SKM-1 treated with dmso at 0.1 percent for 144 hours (cell line): Measurements from ENCODE around the gene ZBTB20.
A peak's percentile ranks its signal among the peaks of the same experiment; 100 is the strongest.

Experiments used
- DNase-seq: peaks from one replicate; lab custom pipeline; 2025; ENCODE audit not compliant: unreplicated experiment; lab: John Stamatoyannopoulos, UW

Gene ZBTB20

DNA sequence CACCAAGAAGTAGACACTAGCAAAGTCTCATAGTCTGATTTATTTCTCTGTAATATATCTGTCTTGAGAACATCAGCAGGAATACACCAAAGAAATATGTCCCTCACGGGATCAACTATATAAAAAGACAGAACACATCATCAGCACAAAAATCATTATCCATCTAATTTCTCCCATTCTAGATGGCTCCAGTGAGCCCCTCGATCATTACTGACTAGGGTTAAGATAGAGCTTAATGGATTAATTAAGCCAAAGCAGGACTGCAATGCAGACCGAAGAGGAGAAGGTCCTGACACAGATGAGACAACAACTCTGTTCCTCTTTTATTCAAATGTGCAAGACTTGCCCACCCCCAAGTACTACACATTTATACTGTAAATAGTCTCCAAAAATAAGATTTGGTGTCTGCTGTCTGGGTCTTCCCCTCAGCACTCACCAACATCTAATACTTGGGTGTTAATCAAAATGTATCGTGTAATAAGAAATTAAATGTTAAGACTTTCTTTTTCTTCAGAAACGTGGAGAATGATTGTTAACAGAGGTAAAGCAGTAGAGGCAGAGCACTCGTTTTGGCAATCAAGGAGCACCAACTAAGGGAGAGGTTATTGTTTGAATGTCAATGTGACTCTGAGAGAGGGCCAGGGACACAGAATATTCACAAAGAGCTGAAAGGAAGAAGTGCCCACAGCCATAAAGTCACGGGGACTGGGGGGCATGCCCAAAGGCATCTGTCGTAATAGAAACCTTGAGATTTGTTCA is 719.6 kb downstream of the ZBTB20 start:
- DNase-seq: no peak

DNA sequence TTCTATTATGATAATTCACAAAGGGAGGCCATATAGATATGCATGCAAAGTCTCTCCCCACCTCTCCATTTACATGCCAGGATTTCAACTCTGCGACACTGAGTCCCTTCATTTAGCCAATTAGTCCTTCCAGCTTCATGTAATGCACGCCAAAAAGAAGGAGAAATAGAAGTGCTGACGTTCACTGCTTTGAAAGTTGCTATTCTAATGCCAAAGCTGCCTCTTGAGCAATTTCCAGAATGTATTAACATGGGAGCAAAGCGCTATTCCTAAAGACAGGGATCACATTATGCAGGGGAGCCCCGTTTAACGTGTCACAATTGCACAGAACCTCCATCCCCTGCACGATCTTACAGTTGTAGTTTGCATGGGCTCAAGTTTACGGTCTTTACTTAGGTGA is 722.8 kb downstream of the ZBTB20 start:
- no peak for DNase-seq

DNA sequence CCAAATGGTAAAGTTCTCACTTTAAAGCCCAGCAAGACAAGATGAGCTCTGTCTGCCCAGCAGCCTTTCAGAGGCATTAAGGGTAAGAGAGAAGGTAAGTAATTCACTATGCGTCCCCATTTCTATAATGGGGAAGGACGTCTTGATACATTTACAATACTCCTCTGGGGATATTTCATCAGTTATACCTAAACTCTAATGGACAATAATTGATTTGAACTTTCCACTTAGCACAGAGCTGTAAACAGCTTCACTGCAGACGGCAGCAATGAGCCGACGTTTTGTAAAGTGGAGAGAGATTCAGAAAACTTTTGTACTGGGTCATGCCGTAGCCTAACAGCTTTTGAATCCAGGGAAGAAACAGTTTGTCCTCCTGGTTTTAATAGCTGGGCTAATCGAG is 725.9 kb downstream of the ZBTB20 start:
- no peak for DNase-seq

GRCh38 chr3:114420072-114420471 is 727.0 kb downstream of the ZBTB20 start:
- DNase-seq: no peak

DNA sequence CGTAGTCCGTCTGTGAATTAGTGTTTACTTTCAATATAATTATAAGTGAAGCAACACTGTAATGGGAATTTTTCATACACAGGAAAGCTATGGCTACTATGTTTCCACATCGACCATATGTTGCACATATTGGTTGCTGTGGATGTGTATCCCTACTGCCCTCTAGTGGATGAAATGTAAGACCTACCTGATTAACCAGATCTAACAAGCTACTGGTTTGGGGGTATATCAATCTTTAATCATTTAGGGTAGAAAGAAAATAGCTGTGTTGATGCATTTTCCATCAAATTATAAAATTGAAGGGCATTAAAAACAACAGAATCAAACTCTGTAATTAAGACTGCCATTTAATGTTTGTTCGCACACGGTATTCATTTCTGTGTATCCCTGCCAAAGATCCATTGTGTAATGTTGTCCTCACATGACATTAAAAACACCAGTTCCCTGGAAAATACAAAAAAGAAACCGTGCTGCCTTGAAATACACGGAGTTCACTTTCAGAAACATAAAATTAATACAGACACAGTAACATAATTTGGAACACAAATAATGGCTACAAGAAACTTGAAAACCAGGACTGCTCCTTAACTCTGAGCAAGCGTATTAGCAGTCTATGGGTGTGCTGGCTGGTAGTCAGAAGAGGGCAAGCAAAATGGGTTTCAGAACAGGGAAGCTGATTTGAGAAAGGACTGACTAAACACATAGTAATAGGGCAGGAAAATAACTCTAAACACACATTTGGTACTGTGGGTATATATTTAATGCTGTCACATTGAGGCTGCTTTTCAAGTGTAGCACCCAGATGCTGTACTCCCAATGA is 728.2 kb downstream of the ZBTB20 start:
- peak; percentile 64 for DNase-seq

DNA sequence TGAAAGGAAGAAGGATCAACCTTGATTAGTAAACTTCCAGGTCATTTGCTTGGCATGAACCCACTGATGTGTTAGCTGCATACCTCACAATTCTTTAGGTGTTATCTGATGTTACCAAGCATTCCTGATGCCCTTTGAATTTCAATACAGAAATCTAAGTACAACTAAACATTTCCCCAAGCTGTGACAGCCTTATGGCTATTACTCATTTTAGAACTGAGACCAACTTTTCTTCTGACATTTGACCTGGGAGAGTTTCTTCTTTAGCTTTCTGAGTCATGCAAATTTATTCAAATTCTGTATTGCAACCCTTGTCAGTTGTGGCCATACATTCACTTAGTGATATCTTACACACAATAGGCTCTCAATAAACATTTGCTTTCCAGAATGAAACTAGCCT is 729.0 kb downstream of the ZBTB20 start:
- no peak for DNase-seq

DNA sequence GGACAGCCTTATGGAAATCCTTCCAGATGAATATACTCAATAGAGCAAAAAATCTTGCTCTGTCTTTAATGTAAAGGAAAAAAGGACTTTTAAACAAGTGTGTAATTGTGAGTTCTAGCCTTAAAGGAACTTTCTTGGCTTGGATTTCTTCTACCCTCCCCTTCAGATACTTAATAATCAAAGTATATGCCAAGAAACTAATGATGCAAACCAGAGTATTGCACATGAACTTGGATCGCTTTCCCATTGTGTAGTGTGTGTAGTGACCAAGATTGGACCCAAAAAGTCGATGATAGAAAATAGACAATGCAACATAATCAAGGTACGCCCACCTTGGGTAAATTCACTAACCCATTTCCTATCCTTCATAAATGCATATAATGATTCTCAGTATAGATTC is 729.4 kb downstream of the ZBTB20 start:
- no peak for DNase-seq

DNA sequence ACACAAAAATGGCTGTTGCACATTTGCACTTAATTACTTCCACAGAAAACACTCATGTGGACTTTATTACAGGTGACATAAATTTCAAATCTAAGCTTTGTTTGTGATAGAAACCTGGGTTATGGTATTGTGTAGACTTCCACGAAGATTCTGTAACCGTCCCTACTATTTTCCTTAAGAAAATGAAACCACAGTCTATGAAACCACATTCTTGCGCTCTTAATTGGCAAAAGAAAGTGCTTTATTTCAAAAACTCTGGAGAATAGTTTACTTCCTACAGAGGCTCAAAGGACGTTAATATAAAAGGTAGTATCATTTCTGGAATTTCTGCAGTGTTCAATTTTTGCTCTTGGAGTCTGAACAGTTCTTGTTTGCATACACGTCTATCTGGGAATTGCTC is 729.8 kb downstream of the ZBTB20 start:
- DNase-seq: no peak

DNA sequence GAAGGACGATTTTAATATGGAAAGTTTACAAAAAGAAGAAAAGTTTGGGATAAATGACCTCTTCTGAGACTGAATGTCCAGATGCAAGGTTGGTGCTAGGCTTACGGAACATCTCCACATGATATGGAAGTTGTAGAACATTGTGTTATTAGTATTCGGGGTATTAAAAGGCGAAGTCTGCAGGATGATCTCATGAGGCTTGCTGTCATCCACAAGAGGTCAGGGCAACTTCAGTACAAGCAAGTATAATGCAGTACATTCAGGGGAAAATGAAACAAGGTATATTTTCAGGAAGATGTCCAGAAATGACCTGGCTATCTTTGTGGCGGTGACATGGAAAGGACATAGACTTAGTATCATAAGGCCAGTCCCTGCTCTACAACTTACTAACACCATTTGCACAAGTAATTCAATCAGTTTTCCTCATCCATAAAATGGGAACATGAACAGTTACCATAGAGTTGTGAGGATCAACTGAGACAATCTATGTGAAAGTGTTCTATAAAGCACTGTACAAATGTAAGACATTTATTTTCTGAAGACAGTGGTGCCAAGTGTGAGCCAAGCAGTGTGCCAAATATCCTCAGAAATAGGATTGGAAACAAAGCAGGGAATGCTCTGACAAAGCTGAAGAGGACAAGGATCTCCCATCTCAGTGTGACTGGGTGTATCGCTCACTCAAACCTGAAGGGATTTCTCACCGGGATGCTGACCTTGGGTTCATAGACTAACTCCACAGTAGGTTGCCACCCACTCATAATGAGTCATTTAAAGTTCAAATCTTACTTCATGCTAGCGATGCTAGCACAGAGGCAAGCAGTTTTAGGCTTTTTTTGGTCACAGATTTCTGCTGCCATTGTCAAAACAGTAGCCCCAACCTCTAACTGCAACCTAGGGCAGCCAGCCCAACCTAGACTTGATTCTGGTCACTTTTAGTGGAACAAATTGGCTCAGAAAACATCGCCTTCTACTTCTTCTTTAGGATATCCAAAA is 735.0 kb downstream of the ZBTB20 start:
- DNase-seq: no peak

GRCh38 chr3:114411190-114411668 is 735.9 kb downstream of the ZBTB20 start:
- no peak for DNase-seq

- DNase-seq: no peak
Measured at GRCh38 chr3:114408736-114409670, 738.1 kb downstream of the ZBTB20 start.

DNA sequence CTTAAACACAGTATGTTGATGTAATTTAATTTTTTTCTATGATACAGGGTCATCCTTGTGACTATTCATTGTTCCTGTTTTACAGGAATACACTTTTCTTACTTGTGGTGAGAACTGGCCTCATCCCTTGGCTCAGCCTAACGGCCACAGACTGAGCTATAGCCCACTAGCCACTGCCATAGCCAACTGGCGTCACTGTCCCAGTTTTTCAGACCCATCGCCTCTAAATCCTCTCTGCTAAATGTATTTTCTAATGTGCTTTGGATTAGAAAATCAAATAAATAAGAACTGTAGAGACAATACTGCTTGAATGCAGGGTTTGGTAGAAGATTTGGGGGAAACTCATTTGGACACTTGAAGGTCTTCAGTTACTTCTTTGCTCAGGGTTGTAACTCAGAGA is 740.2 kb downstream of the ZBTB20 start:
- DNase-seq: no peak

DNA sequence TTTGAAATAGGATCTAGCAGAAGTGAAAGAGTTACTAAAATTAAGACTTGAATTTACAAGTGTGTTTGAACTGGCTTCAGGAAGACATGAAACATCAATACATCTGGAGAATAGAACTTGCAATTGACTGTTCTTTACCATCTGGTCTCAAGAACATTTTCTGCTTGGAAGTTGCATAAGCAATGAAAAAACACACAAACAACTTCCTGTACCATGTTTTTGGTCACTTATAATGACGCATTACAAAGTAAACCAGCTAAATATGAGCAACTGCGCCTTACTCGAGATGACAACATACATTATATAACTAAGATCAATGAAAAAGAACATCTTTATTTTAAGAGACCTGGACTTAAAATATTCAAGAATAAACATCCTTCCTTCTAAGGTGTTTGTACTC is 740.8 kb downstream of the ZBTB20 start:
- DNase-seq: no peak

DNA sequence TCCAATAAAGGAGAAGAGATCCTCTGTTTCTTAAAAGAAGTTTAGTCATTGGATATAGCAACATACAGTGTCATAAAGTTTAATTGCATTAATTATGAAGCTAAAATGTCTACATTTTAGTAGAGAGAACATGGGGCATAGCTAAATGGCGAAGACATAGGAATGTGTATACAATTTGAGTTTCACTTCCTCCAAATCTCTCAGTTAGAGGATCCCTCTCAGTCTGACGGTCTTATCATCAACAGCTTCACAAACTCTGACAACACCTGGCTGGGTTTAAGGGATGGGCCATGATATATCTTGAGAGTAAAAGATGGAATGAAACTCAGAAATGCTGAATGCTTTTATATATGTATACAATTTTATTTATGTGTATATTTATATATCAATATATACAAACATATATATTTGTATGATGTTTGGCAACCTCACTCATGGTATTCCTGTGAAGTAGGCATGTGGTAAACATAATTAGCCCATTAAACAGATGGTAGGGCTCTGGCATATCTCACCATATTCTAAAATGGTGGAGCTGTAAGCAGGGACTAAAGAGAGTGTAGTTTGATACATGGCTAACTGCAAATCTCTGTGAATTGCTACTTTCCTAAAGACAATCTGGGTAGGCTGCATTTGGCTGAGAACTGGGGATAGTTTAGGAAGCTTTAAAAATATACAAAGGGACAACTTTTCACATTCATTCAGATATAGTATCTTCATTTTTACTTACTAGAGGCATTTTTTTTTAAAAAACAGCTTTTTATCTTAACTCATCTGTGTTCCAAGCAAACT is 741.7 kb downstream of the ZBTB20 start:
- no peak for DNase-seq

- DNase-seq: no peak
Measured at GRCh38 chr3:114404590-114404989, 742.5 kb downstream of the ZBTB20 start.

GRCh38 chr3:114402838-114403237 is 744.2 kb downstream of the ZBTB20 start:
- no peak for DNase-seq

GRCh38 chr3:114401346-114401745 is 745.7 kb downstream of the ZBTB20 start:
- no peak for DNase-seq

DNA sequence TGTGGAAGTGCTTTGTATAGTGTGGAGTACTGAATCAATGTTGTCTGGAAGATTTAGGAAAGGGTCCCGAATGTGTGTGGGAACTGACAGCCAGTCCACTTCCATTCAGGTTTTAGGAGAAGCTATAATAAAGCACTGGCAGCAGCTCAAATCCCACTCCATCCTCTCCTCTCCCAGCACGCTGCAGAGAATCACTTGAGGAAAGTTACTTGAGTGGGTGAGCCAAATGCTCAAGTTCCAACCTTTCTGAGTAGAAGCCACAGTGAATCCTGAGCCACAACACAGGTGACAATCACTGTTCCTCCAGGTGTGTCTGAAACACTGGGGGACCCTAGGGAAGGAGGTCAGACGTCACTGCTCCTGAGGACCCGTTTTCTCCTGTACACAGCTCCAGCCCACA is 746.7 kb downstream of the ZBTB20 start:
- no peak for DNase-seq

DNA sequence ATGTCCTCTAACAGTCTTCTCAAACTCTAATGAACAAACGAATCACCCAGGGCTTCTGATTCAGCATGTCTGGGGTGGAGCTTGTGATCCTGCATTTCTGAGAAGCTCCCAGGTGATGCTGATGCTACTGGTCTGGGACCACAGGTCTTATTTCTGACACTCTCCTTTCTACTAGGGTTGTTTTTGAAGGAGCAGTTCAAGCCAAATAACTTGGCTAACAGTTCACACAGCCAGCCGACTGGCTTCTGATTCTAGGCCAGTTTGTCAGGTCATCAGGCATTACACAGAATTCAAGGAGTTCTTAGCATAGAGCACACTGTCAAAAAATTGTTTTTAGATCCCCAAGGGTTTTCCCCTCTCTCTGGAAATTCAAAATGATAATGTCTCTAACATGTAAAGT is 752.5 kb downstream of the ZBTB20 start:
- DNase-seq: no peak
